Right atrium auricular region (tissue), 2 donors: ENCODE data around the gene BRSK2. TPM values are rescaled to one million over a fixed set of nuclear protein-coding genes. Genes with fewer than 3 reads are reported as not detected.

Experiments used
- DNase-seq: peaks from one replicate; pipeline ENCODE4 v3.0.0-alpha.2; 2019; ENCODE audit warnings: low spot score
- H3K27ac ChIP-seq, 2 donors: fragments of 200-600 bp; sonication (generic); 1 replicate in 1 of 2; 2 replicates in 1 of 2; pipeline ENCODE4 v1.5.1; 2016 to 2019
- H3K27me3 ChIP-seq, 2 donors: fragments of 200-600 bp; sonication (generic); one replicate each; pipeline versions ENCODE4 v1.5.1 to v1.6.0; 2017 to 2019
- H3K36me3 ChIP-seq: fragments of 200-600 bp; sonication (generic); one replicate; pipeline ENCODE4 v1.5.1; 2016
- H3K4me1 ChIP-seq, 2 donors: fragments of 200-600 bp; sonication (generic); one replicate each; pipeline versions ENCODE4 v1.5.1 to v1.6.0; 2017 to 2019
- H3K4me3 ChIP-seq, 2 donors: fragments of 200-600 bp; sonication (generic); 1 replicate in 1 of 2; 2 replicates in 1 of 2; pipeline ENCODE4 v1.5.1; 2017 to 2019; ENCODE audit warnings: mild to moderate bottlenecking in 1 of 2, moderate library complexity in 1 of 2
- H3K9me3 ChIP-seq, 2 donors: fragments of 200-600 bp; sonication (generic); one replicate each; pipeline ENCODE4 v1.5.1; 2019
- CTCF ChIP-seq, 2 donors: fragments of 200-600 bp; sonication (generic); IDR thresholded peaks; one replicate each; pipeline ENCODE4 v1.5.1; 2019; ENCODE audit warnings: antibody characterized with exemption in 2 of 2
- total RNA-seq, 2 donors: library from RNA; depleted of rRNA; stranded (reverse); fragments of >200 nt; gene quantifications; one replicate each; pipeline ENCODE4 v1.1.0, GENCODE V29; 2016

Gene BRSK2
- total RNA-seq, 2 donors from 2014 or later, result 0.19 to 0.51 TPM

GRCh38 chr11:1368966-1369365 lies 20.8 kb upstream of the BRSK2 start:
- Histone ChIP-seq H3K36me3 (no peaks in the 10 kb centered on the region), H3K9me3 (peaks cover 6 to 22% of the 10 kb centered on the region in 2 donors), H3K27ac (no peak overlapping the region), H3K4me3 (no peak overlapping the region), H3K27me3 (no peaks in the 10 kb centered on the region), H3K4me1 (no peaks in the 10 kb centered on the region)
- TF ChIP-seq CTCF (IDR thresholded peaks at IDR 0.05), result no peak
- DNase-seq, result no peak

- H3K27ac ChIP-seq, result no peak overlapping the region
- no peaks in the 10 kb centered on the region for H3K36me3 ChIP-seq
- no peaks in the 10 kb centered on the region for H3K27me3 ChIP-seq
- TF ChIP-seq CTCF (IDR thresholded peaks at IDR 0.05), result no peak
- H3K4me3 ChIP-seq, result no peak overlapping the region
- no peak for DNase-seq
- H3K9me3 ChIP-seq, result peaks cover 4 to 17% of the 10 kb centered on the region in 2 donors
- no peaks in the 10 kb centered on the region for H3K4me1 ChIP-seq
Measured at GRCh38 chr11:1369371-1370005, 20.2 kb upstream of the BRSK2 start.

GRCh38 chr11:1370186-1371025 lies 19.3 kb upstream of the BRSK2 start:
- Histone ChIP-seq H3K27me3 (no peaks in the 10 kb centered on the region), H3K36me3 (no peaks in the 10 kb centered on the region), H3K4me1 (no peaks in the 10 kb centered on the region), H3K9me3 (peaks cover 0 to 11% of the 10 kb centered on the region in 2 donors), H3K4me3 (no peak overlapping the region), H3K27ac (no peak overlapping the region)
- TF ChIP-seq CTCF (IDR thresholded peaks at IDR 0.05), result no peak
- DNase-seq, result no peak

GRCh38 chr11:1371026-1371325 lies 18.8 kb upstream of the BRSK2 start:
- DNase-seq, result no peak
- no peaks in the 10 kb centered on the region for H3K4me1 ChIP-seq
- no peaks in the 10 kb centered on the region for H3K36me3 ChIP-seq
- no peak for TF ChIP-seq CTCF (IDR thresholded peaks at IDR 0.05)
- H3K9me3 ChIP-seq, result peaks cover 0 to 9% of the 10 kb centered on the region in 2 donors
- H3K27me3 ChIP-seq, result no peaks in the 10 kb centered on the region
- H3K4me3 ChIP-seq, result no peak overlapping the region
- H3K27ac ChIP-seq, result no peak overlapping the region

GRCh38 chr11:1371377-1371776 lies 18.4 kb upstream of the BRSK2 start:
- no peak for DNase-seq

More at GRCh38 chr11:1371377-1371776, 18.4 kb upstream of the BRSK2 start:
- H3K4me1 ChIP-seq, result no peaks in the 10 kb centered on the region
- H3K36me3 ChIP-seq, result no peaks in the 10 kb centered on the region
- H3K27ac ChIP-seq, result no peak overlapping the region
- peaks cover 0 to 5% of the 10 kb centered on the region in 2 donors for H3K9me3 ChIP-seq
- no peak overlapping the region for H3K4me3 ChIP-seq
- TF ChIP-seq CTCF (IDR thresholded peaks at IDR 0.05), result no peak
- no peaks in the 10 kb centered on the region for H3K27me3 ChIP-seq
